GM19238 (cell line): Measurements from ENCODE around the gene DCTN4.
A peak's percentile ranks its signal among the peaks of the same experiment; 100 is the strongest.
"Not testable (repeated sequence)": the region's sequence is repeated elsewhere in the genome, so short reads cannot be mapped to it uniquely, and the experiment has no call there.

Experiments used
- DNase-seq: peaks from one replicate; pipeline ENCODE4 v3.0.0; 2011; ENCODE audit warnings: low spot score; ENCODE audit not compliant: insufficient read length

DCTN4 gene

GRCh38 chr5:150758531-150759333 is at the start of gene DCTN4:
Gene DCTN4 (minus strand): TSS chr5:150759017. CDS start chr5:150758993, 24 bp downstream.
- DNase-seq: peak; percentile 78

- DNase-seq: no peak
Observed at GRCh38 chr5:150804388-150804787, 45.6 kb upstream of the DCTN4 start.

- DNase-seq: no peak
Observed at GRCh38 chr5:150801117-150801927, 42.5 kb upstream of the DCTN4 start.

- no peak for DNase-seq
Observed at GRCh38 chr5:150797384-150797783, 38.6 kb upstream of the DCTN4 start.

- DNase-seq: no peak
Observed at GRCh38 chr5:150794927-150795326, 36.1 kb upstream of the DCTN4 start.

- not testable (repeated sequence) for DNase-seq
Observed at GRCh38 chr5:150793423-150793888, 34.6 kb upstream of the DCTN4 start.

GRCh38 chr5:150791536-150791935 is 32.7 kb upstream of the DCTN4 start:
- no peak for DNase-seq

GRCh38 chr5:150789943-150790611 is 31.3 kb upstream of the DCTN4 start:
- peak; percentile 16 for DNase-seq

- DNase-seq: no peak
Observed at GRCh38 chr5:150789450-150789849, 30.6 kb upstream of the DCTN4 start.

GRCh38 chr5:150788977-150789376 is 30.2 kb upstream of the DCTN4 start:
- DNase-seq: no peak

- DNase-seq: no peak
Observed at GRCh38 chr5:150787656-150788055, 28.8 kb upstream of the DCTN4 start.

- DNase-seq: no peak
Observed at GRCh38 chr5:150786876-150787275, 28.1 kb upstream of the DCTN4 start.

- DNase-seq: no peak
Observed at GRCh38 chr5:150785950-150786349, 27.1 kb upstream of the DCTN4 start.

GRCh38 chr5:150783422-150783928 is 24.7 kb upstream of the DCTN4 start:
- peak; percentile 34 for DNase-seq

- no peak for DNase-seq
Observed at GRCh38 chr5:150782850-150783249, 24.0 kb upstream of the DCTN4 start.

- no peak for DNase-seq
Observed at GRCh38 chr5:150781706-150782614, 23.1 kb upstream of the DCTN4 start.

- no peak for DNase-seq
Observed at GRCh38 chr5:150780816-150781221, 22.0 kb upstream of the DCTN4 start.

GRCh38 chr5:150780187-150780692 is 21.4 kb upstream of the DCTN4 start:
- DNase-seq: no peak

- no peak for DNase-seq
Observed at GRCh38 chr5:150779397-150780186, 20.8 kb upstream of the DCTN4 start.
